ENCODE data around the gene KCNQ1. TPM values are rescaled to one million over a fixed set of nuclear protein-coding genes. Genes with fewer than 3 reads are reported as not detected.

The KCNQ1 gene
- total RNA-seq, 1 donor from 2014 or later, result 96.4 TPM

GRCh38 chr11:2580571-2581001 lies 135.8 kb downstream of the KCNQ1 start:
- DNase-seq (ENCODE audit: low spot score), result no peak

DNA sequence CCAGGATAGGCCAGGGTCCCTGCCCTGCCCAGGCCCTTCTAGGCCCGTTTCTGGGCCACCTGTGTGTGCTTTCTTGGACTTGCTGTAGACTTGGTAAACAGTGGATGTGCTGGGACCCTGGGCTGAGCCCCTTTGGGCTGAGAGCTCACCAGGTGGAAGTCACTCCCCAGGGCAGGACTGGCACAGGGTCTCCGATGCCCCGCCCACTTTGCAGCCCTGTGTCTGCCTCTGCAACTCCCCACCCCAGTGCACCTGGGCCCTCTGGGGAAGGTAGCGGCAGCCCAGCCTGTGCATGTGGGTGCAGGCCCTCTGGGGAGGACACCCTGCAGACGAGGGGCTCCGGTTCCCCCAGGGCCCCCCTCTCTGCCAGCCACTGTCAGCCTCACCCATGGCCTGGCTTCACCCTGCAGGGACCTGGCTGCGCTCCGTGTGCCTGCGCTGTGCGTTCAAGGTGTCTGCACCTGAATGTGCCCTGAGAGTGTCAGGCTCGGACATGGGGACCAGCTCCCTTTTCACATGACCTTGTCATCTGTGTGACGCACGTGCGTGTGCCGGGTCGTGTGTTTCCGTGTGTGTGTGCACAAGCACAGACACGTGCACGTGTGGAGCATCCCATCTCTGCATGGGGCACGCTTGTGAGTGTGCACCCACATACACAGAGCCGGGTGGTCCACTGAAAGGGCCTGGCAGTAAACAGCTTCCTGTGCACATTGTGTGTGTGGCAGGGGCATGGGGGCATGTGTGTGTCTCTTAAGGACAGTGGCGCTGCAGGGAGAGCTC lies 136.5 kb downstream of the KCNQ1 start:
- DNase-seq (ENCODE audit: low spot score), result no peak

DNA sequence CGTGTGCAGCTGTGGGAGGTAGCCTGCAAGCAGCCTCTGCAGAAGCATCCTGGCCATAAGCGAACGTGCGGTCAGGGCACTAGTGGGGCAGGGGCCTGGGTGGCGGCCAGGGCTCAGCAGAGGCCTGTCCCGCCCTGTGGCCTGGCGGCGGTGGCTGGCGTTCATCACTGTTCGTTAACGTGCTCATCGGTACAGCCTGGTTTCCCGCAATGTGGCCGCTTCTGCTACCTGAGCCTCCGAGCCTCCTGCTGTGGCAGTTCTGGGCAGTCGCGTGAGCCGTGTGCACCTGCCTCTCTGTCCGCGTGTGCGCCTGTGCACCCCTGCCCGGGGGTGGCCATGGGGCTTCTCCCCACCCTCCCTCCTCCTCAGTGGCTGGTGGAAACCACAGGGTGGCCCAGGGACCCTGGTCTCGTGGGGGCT lies 137.1 kb downstream of the KCNQ1 start:
- no peak for DNase-seq (ENCODE audit: low spot score)

DNA sequence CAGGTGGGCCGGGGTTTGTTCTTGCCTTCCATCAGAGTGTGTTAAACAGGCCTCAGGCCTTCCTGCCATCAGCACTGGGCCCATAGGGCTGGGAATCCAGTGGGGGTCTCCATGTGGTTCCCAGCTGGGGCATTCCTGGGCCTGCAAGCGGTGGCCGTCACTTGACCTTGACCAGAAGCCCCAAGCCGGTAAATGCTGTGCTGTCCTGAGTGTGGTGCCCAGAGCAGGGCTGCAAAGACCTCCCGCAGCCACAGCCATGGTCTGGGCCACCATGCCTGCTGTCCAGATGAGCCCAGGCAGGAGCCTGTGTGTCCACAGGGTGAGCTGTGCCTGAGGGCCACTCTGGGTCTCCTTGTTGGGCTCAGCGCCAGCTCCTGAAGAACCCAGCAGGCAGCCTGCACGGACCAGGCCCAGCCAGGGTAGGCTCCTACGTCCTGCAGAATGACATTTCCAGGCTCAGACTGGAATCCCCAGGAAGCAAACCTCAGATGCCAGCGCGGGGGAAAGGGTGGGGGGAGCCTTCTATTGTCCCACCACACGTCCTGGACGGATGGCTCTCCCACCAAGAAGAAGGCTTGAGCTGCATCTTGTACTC lies 137.6 kb downstream of the KCNQ1 start:
- no peak for DNase-seq (ENCODE audit: low spot score)

DNA sequence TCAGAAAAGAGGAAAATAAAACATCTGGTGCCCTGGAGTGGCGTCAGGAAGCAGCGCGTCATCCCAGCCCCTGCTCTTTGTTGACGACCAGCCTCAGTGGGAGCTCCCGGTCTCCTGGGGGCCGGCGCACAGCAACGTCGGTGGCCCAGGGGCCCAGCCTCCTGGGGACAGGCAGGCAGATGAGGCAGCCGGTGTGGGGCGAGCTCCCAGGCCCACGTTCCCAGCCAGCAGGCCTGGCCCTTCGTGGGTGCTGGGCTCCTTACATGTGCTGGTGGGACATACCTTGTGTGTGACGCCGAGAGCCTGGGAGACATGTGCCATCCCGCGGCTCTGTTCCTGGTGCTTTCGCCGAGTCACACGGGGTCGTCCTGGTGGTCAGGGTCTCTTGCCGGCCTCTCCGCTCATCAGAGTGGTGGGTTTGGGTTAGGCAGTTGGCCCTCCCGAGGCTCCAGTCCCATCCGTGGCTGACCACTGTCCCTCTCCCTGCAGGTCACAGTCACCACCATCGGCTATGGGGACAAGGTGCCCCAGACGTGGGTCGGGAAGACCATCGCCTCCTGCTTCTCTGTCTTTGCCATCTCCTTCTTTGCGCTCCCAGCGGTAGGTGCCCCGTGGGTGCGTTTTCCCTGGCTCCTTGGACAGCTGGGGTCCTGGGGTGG lies 138.3 kb downstream of the KCNQ1 start:
- DNase-seq (ENCODE audit: low spot score), result no peak

- no peak for DNase-seq (ENCODE audit: low spot score)
Measured at GRCh38 chr11:2583605-2583958, 138.8 kb downstream of the KCNQ1 start.

GRCh38 chr11:2584434-2584811 lies 139.6 kb downstream of the KCNQ1 start:
- no peak for DNase-seq (ENCODE audit: low spot score)

DNA sequence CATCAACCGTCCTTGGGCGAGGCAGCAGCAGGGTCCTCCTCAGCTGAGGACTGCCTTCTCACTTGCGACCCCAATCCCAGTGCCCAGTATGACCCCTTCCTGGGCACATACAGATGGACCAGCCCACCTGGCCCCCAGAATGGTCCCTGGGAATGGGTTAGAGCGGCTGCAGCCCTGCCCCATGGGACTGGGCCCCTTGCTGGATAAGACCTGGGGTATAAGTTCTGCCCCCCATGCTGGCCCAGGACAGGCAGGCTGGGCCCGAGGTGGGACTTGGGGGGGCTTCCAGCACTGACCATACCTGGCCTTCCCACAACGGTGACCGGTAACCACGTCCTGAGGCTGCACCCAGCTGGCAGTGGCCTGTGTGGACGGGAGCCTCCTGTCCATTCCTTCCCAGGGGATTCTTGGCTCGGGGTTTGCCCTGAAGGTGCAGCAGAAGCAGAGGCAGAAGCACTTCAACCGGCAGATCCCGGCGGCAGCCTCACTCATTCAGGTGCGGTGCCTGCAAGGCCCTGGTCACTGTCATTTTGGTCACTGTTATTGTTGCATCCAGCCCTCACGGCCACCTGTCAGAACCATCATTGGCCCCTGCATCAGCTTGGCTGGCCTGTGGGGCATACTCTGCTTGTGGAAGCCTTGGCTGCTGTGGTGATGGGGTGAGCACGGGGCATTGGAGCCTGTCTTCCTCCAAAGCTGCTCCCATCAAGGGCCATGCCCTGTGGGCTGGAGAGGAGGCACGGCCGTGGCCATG lies 140.2 kb downstream of the KCNQ1 start:
- no peak for DNase-seq (ENCODE audit: low spot score)

DNA sequence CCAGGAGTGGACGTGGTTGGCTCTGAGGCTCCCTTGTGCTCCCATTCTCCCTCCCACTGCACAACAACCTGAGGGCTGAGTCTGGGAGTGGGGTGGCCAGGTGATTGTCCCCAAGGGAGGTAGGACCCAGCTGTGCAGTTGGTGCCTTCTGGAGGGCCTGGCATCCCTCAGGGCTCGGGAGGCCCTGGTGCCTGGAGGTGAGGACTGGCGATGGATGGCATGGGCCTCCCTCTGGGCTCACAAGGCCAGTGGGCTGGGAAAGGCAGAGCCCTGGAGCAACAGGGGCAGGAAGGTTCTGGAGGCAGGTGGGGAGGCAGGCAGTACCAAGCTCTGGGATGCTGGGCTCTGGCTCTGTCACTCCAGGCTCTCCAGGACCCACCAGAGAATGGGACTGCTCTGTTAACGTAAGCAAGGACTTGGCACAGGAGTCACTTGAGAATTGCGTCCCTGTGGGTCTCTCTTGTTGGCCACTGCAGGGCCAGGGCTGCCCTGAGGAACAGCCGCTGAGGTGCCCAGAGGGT lies 140.8 kb downstream of the KCNQ1 start:
- no peak for DNase-seq (ENCODE audit: low spot score)

GRCh38 chr11:2586087-2586792 lies 141.4 kb downstream of the KCNQ1 start:
- DNase-seq (ENCODE audit: low spot score), result no peak

DNA sequence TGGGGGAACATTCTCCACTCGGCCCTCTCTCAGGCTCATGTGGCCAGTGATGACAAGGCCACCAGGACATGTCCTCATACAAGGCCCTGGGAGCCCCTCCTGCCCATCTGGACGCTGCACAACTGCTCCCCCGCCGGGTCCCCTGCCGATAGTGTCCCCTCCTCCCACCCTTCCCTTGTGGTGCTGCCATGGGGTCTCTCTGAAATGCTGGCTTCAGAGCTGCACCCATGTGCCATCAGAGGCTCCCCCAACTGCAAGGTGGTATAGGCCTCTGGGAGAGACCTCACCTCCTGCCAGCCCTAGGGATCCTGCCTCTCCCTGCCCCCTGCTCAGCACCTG lies 142.0 kb downstream of the KCNQ1 start:
- no peak for DNase-seq (ENCODE audit: low spot score)

DNA sequence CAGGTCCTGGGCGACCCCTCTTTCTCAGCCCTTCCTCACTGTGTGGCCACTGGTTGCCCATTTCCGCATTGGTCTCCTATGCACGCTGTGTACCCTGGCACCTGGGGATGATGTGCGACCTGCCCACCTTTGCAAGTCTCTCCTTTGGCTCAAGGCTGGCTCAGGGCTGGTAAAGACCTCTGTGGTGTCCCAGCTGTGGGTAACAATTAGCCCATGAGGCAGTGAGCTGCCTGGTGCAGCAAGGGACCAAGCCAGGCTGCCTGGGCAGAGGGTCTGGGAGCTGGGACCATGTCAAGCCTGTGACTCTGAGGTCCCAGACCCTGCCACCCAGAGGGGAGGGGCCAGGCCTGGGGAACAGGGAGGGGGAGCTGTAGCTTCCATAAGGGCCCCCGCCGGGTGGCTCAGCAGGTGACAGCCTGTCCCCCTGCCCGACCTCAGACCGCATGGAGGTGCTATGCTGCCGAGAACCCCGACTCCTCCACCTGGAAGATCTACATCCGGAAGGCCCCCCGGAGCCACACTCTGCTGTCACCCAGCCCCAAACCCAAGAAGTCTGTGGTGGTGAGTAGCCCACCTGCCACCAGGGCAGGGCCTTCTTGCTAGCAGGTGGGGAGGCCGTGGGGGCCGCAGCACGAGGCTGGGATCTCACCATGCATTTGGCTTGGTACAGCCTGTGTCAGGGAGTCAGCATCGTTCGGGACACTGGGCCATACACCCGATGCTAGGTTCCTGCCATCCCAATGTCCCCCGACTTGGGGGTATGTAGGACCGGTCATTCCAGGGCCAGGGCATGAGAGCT lies 142.5 kb downstream of the KCNQ1 start:
- no peak for DNase-seq (ENCODE audit: low spot score)

DNA sequence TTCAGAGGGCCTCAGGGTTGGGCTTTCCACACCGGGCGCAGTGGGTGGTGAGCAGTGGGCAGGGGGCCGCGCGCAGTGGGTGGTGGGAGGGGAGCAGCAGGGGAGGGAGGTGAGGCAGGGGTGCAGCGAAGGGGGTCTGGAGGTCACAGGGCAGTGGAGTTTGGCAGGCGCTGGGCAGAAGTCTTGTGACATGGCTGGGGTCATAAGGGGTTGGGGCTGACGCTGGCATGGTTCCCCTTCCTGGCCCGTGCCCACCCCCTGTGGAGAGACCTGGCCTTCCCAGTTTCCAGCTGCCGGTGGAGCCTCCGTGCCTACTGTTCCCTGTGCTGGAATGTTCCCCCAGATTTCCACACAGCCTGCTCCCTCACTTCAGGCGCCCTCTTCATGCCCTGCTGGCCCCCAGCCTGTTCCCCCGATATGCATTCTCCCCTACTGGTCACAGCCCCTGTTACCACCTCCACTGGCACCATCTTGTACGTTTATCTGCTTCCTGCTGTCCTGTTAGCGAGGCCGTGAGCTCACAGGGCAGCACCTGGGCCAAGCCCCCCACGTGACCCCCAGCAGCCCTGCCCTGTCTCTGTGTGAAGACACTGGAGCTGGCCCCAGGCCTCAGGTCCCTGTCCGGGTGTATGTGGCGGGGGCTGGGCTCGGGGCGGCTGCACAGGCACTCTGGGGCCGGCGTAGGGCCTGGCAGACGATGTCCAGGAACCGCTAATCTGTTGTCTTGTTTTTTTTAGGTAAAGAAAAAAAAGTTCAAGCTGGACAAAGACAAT lies 143.4 kb downstream of the KCNQ1 start:
- no peak for DNase-seq (ENCODE audit: low spot score)

- DNase-seq (ENCODE audit: low spot score), result peak; percentile 9
Measured at GRCh38 chr11:2588809-2589537, 144.2 kb downstream of the KCNQ1 start.

DNA sequence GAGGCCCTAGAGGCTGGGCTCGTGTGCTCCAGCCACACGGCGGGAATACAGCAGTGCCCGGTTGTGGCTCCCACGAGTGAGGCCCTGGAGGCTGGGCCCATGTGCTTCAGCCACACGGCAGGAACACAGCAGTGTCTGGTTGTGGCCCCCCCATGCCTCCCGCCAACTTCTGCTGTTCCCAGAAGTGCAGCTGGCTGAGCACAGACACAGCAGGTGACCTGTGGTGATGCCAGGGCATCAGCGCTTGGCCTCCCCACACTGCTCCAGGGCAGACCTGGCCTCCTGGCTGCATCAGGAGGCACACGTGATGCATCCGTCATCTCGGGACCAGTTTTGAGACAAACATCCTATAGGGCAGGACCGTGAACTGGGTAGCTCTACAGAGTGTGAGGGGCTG lies 144.7 kb downstream of the KCNQ1 start:
- DNase-seq (ENCODE audit: low spot score), result no peak

- no peak for DNase-seq (ENCODE audit: low spot score)
Measured at GRCh38 chr11:2590131-2590964, 145.5 kb downstream of the KCNQ1 start.

GRCh38 chr11:2590965-2591754 lies 146.4 kb downstream of the KCNQ1 start:
- DNase-seq (ENCODE audit: low spot score), result no peak

DNA sequence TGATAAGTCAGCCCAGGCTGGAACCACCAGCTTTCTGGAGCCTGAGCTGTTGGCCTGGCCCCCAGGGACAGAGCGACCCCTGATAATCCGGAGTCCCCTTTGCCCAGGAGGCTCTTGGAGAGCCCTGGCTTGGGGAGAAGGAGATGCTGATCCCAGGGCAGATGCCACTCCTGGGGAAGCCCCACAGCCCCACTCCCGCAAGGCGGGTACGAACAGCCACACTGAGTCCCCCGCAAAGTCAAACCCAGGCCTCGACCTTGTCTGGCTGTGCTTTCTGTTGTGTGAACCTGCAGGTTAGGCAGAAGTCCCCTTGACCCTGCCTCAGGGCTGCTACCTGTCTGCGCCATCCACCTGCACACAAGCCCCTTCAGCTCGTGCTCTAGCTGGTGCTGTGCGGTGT lies 147.0 kb downstream of the KCNQ1 start:
- DNase-seq (ENCODE audit: low spot score), result no peak

All from mucosa of gallbladder (tissue), 1 donor.